ENCODE measurements around the gene HSPA14.
"Not testable (repeated sequence)": the region's sequence is repeated elsewhere in the genome, so short reads cannot be mapped to it uniquely, and the experiment has no call there.

Gene HSPA14

GRCh38 chr10:14838582-14839304, 637 bp downstream of the HSPA14 start:
- DNase-seq = no peak

- DNase-seq = no peak
Measured at GRCh38 chr10:14839305-14839695, 1.2 kb downstream of the HSPA14 start.

- DNase-seq = no peak
Measured at GRCh38 chr10:14840178-14840577, 2.1 kb downstream of the HSPA14 start.

GRCh38 chr10:14843327-14843988, 5.4 kb downstream of the HSPA14 start:
- DNase-seq = no peak

GRCh38 chr10:14844948-14845347, 6.8 kb downstream of the HSPA14 start:
- no peak for DNase-seq

- no peak for DNase-seq
Measured at GRCh38 chr10:14852236-14852635, 14.1 kb downstream of the HSPA14 start.

- no peak for DNase-seq
Measured at GRCh38 chr10:14855453-14855852, 17.3 kb downstream of the HSPA14 start.

- no peak for DNase-seq
Measured at GRCh38 chr10:14858338-14858960, 20.3 kb downstream of the HSPA14 start.

- no peak for DNase-seq
Measured at GRCh38 chr10:14859043-14859442, 20.9 kb downstream of the HSPA14 start.

- no peak for DNase-seq
Measured at GRCh38 chr10:14859775-14860174, 21.7 kb downstream of the HSPA14 start.

- DNase-seq = no peak
Measured at GRCh38 chr10:14860791-14861190, 22.7 kb downstream of the HSPA14 start.

GRCh38 chr10:14864466-14864865, 26.4 kb downstream of the HSPA14 start:
- DNase-seq = not testable (repeated sequence)

GRCh38 chr10:14864871-14865270, 26.8 kb downstream of the HSPA14 start:
- not testable (repeated sequence) for DNase-seq

GRCh38 chr10:14873090-14873760, 35.1 kb downstream of the HSPA14 start:
- DNase-seq = no peak

- no peak for DNase-seq
Measured at GRCh38 chr10:14875941-14876340, 37.8 kb downstream of the HSPA14 start.

GRCh38 chr10:14876764-14877163, 38.7 kb downstream of the HSPA14 start:
- DNase-seq = no peak

- DNase-seq = peak; percentile 85
Measured at GRCh38 chr10:14878266-14879123, 40.4 kb downstream of the HSPA14 start, which contains the start of gene SUV39H2. Gene SUV39H2 (plus strand): TSS chr10:14878866. CDS start chr10:14878889, 23 bp downstream.

- DNase-seq = peak; percentile 24
Measured at GRCh38 chr10:14879124-14879927, 41.2 kb downstream of the HSPA14 start.

GRCh38 chr10:14879928-14880193, 41.8 kb downstream of the HSPA14 start:
- no peak for DNase-seq

- DNase-seq = no peak
Measured at GRCh38 chr10:14880229-14880628, 42.1 kb downstream of the HSPA14 start.

- DNase-seq = no peak
Measured at GRCh38 chr10:14884082-14884481, 46.0 kb downstream of the HSPA14 start.

- no peak for DNase-seq
Measured at GRCh38 chr10:14889318-14889717, 51.2 kb downstream of the HSPA14 start.
